Ammon's horn (tissue), 1 donor: ENCODE results near the gene ERFL.
"Not testable (repeated sequence)": the region's sequence is repeated elsewhere in the genome, so short reads cannot be mapped to it uniquely, and the experiment has no call there.

Experiments
- DNase-seq: peaks from one replicate; pipeline ENCODE4 v3.0.0-alpha.2; 2016; ENCODE audit warnings: low spot score

Gene ERFL

GRCh38 chr19:41941410-41942202, 13.4 kb upstream of the ERFL start:
- no peak for DNase-seq

GRCh38 chr19:41940731-41941409, 12.6 kb upstream of the ERFL start:
- DNase-seq: no peak

GRCh38 chr19:41939861-41940730, 11.8 kb upstream of the ERFL start:
- no peak for DNase-seq

GRCh38 chr19:41939209-41939608, 11.0 kb upstream of the ERFL start:
- not testable (repeated sequence) for DNase-seq

GRCh38 chr19:41937525-41938468, 9.5 kb upstream of the ERFL start:
- DNase-seq: no peak

GRCh38 chr19:41936961-41937360, 8.7 kb upstream of the ERFL start:
- DNase-seq: no peak

GRCh38 chr19:41936416-41936850, 8.2 kb upstream of the ERFL start:
- DNase-seq: no peak

- DNase-seq: no peak
Measured at GRCh38 chr19:41935760-41936415, 7.6 kb upstream of the ERFL start.

- peak; percentile 63 for DNase-seq
Measured at GRCh38 chr19:41934849-41935374, 6.7 kb upstream of the ERFL start.

- no peak for DNase-seq
Measured at GRCh38 chr19:41933693-41934426, 5.6 kb upstream of the ERFL start.

GRCh38 chr19:41932720-41933332, 4.6 kb upstream of the ERFL start:
- no peak for DNase-seq

- DNase-seq: no peak
Measured at GRCh38 chr19:41932259-41932719, 4.0 kb upstream of the ERFL start.

- no peak for DNase-seq
Measured at GRCh38 chr19:41930926-41931592, 2.8 kb upstream of the ERFL start.

- no peak for DNase-seq
Measured at GRCh38 chr19:41930322-41930722, 2.1 kb upstream of the ERFL start.

- no peak for DNase-seq
Measured at GRCh38 chr19:41929536-41930071, 1.4 kb upstream of the ERFL start.

- no peak for DNase-seq
Measured at GRCh38 chr19:41928754-41929535, 696 bp upstream of the ERFL start.

- DNase-seq: no peak
Measured at GRCh38 chr19:41927497-41928192, 604 bp downstream of the ERFL start.
